Common myeloid progenitor, CD34-positive (primary cell): Measurements from ENCODE around the gene RPL15.
A peak's percentile ranks its signal among the peaks of the same experiment; 100 is the strongest.

Experiments
- CTCF ChIA-PET: fragments of 350-600 bp; sonication (Branson Sonifier 250); formaldehyde crosslinking; loops from one replicate; lab custom pipeline; 2021; ENCODE audit warnings: antibody characterized with exemption; lab: Charles Lee
- POLR2A ChIA-PET: fragments of 350-600 bp; sonication (Branson Sonifier 250); formaldehyde crosslinking; loops from one replicate; lab custom pipeline; 2021; ENCODE audit warnings: antibody characterized with exemption; lab: Charles Lee
- DNase-seq, 3 donors: peaks; one replicate each; pipeline versions ENCODE4 v3.0.0 to v3.0.0-alpha.2; 2013
- H3K27ac ChIP-seq, 2 experiments: 1 replicate in 1 of 2; 2 replicates in 1 of 2; pipeline ENCODE4 v1.7.0; 2013; ENCODE audit warnings: inconsistent platforms in 2 of 2, low read length in 2 of 2, mild to moderate bottlenecking in 2 of 2, low read depth in 1 of 2, moderate library complexity in 1 of 2; ENCODE audit not compliant: severe bottlenecking in 2 of 2, insufficient read depth in 1 of 2, poor library complexity in 1 of 2
- H3K27me3 ChIP-seq, 5 experiments: replicated peaks in 2 of 5; 1 replicate in 3 of 5; 2 replicates in 2 of 5; pipeline versions ENCODE4 v1.6.1 to v1.7.0; 2013; ENCODE audit warnings: low read length in 4 of 5, mild to moderate bottlenecking in 2 of 5, moderate library complexity in 2 of 5, inconsistent platforms in 1 of 5; ENCODE audit not compliant: insufficient read depth in 5 of 5, control insufficient read depth in 4 of 5
- H3K36me3 ChIP-seq, 4 experiments: 1 replicate in 2 of 4; 2 replicates in 2 of 4; pipeline versions ENCODE4 v1.6.1 to v1.7.0; 2013; ENCODE audit warnings: low read length in 3 of 4, control low read depth in 1 of 4, mild to moderate bottlenecking in 1 of 4; ENCODE audit not compliant: control insufficient read depth in 4 of 4, insufficient read depth in 4 of 4
- H3K4me1 ChIP-seq, 4 experiments: 1 replicate in 3 of 4; 2 replicates in 1 of 4; pipeline versions ENCODE4 v1.6.1 to v1.7.1; 2013; ENCODE audit warnings: low read length in 3 of 4, mild to moderate bottlenecking in 3 of 4, control low read depth in 1 of 4, inconsistent platforms in 1 of 4, moderate library complexity in 1 of 4; ENCODE audit not compliant: control insufficient read depth in 4 of 4, insufficient read depth in 4 of 4; ENCODE audit errors: control extremely low read depth in 1 of 4
- H3K4me3 ChIP-seq, 7 experiments: 1 replicate in 4 of 7; 2 replicates in 3 of 7; pipeline versions ENCODE4 v1.5.1 to v1.7.0; 2013; ENCODE audit warnings: mild to moderate bottlenecking in 7 of 7, low read length in 6 of 7, moderate library complexity in 6 of 7, inconsistent platforms in 2 of 7, low read depth in 2 of 7, control low read depth in 1 of 7; ENCODE audit not compliant: insufficient read depth in 4 of 7, control insufficient read depth in 1 of 7; ENCODE audit errors: extremely low read depth in 1 of 7
- H3K9me3 ChIP-seq, 5 experiments: 1 replicate in 4 of 5; 2 replicates in 1 of 5; pipeline versions ENCODE4 v1.6.1 to v1.7.1; 2013; ENCODE audit warnings: low read length in 4 of 5, mild to moderate bottlenecking in 2 of 5, inconsistent platforms in 1 of 5, low read depth in 1 of 5, moderate library complexity in 1 of 5; ENCODE audit not compliant: control insufficient read depth in 4 of 5, insufficient read depth in 2 of 5; ENCODE audit errors: control extremely low read depth in 1 of 5
- WGBS: methylation state at CpG from one replicate; pipeline ENCODE4 v1.1.5; 2013; ENCODE audit not compliant: insufficient coverage; 5-methylcytosine and 5-hydroxymethylcytosine counted together

Gene RPL15

GRCh38 chr3:23872330-23872729 is 44.6 kb upstream of the RPL15 start:
- H3K4me3 ChIP-seq = no peak overlapping the region
- no peaks in the 10 kb centered on the region for H3K9me3 ChIP-seq
- no CpG with 5 or more reads among the region's 3 CpGs for WGBS
- no peak overlapping the region for H3K27ac ChIP-seq
- H3K4me1 ChIP-seq = peaks cover 0 to 8% (median 5%) of the 10 kb centered on the region in 4 experiments
- no peak for DNase-seq
- CTCF ChIA-PET = no interaction called here
- H3K36me3 ChIP-seq = no peaks in the 10 kb centered on the region
- H3K27me3 ChIP-seq = no peaks in the 10 kb centered on the region
- POLR2A ChIA-PET = no interaction called here

GRCh38 chr3:23873941-23874340 is 43.0 kb upstream of the RPL15 start:
- H3K27me3 ChIP-seq = no peaks in the 10 kb centered on the region
- peaks cover 0 to 6% (median 2%) of the 10 kb centered on the region in 4 experiments for H3K36me3 ChIP-seq
- no peak overlapping the region for H3K27ac ChIP-seq
- H3K4me1 ChIP-seq = peaks cover 0 to 11% (median 5%) of the 10 kb centered on the region in 4 experiments
- 86% methylated on average over 1 of the region's 2 CpGs for WGBS
- POLR2A ChIA-PET = no interaction called here
- CTCF ChIA-PET = interaction anchor here (0.7 to 1.7 kb wide), 5 partner anchors 9 to 16 kb away, joined by 3 to 5 read pairs (median 3); no protein-coding TSS in a partner anchor
- H3K9me3 ChIP-seq = peaks cover 0 to 5% (median 0%) of the 10 kb centered on the region in 5 experiments
- DNase-seq = no peak
- H3K4me3 ChIP-seq = no peak overlapping the region

- no peak for DNase-seq
- CTCF ChIA-PET = interaction anchor here (0.7 to 1.7 kb wide), 8 partner anchors 9 to 40 kb away, joined by 3 to 5 read pairs (median 3); no protein-coding TSS in a partner anchor
- 93% methylated on average over 5 of the region's 6 CpGs for WGBS
- H3K4me3 ChIP-seq = no peak overlapping the region
- no peaks in the 10 kb centered on the region for H3K27me3 ChIP-seq
- peaks cover 0 to 5% (median 0%) of the 10 kb centered on the region in 5 experiments for H3K9me3 ChIP-seq
- POLR2A ChIA-PET = no interaction called here
- peaks cover 0 to 6% (median 2%) of the 10 kb centered on the region in 4 experiments for H3K36me3 ChIP-seq
- peaks cover 0 to 11% (median 6%) of the 10 kb centered on the region in 4 experiments for H3K4me1 ChIP-seq
- no peak overlapping the region for H3K27ac ChIP-seq
Measured at GRCh38 chr3:23874359-23875112, 42.4 kb upstream of the RPL15 start.

- no peak for DNase-seq
- 92% methylated on average over 2 of the region's 4 CpGs for WGBS
- peaks cover 0 to 5% (median 0%) of the 10 kb centered on the region in 5 experiments for H3K9me3 ChIP-seq
- CTCF ChIA-PET = interaction anchor here (0.7 to 1.7 kb wide), 4 partner anchors 8 to 41 kb away, joined by 3 read pairs; no protein-coding TSS in a partner anchor
- H3K36me3 ChIP-seq = peaks cover 0 to 6% (median 2%) of the 10 kb centered on the region in 4 experiments
- H3K27ac ChIP-seq = no peak overlapping the region
- H3K4me3 ChIP-seq = no peak overlapping the region
- H3K4me1 ChIP-seq = peaks cover under 1 to 12% (median 7%) of the 10 kb centered on the region in 4 experiments
- H3K27me3 ChIP-seq = no peaks in the 10 kb centered on the region
- POLR2A ChIA-PET = no interaction called here
Measured at GRCh38 chr3:23875113-23875725, 41.7 kb upstream of the RPL15 start.

GRCh38 chr3:23876923-23877322 is 40.0 kb upstream of the RPL15 start:
- Histone ChIP-seq H3K9me3 (peaks cover 0 to 5% (median 0%) of the 10 kb centered on the region in 5 experiments), H3K4me3 (no peak overlapping the region), H3K4me1 (peaks cover 12 to 28% (median 19%) of the 10 kb centered on the region in 4 experiments), H3K27ac (no peak overlapping the region), H3K27me3 (no peaks in the 10 kb centered on the region), H3K36me3 (peaks cover 0 to 6% (median 2%) of the 10 kb centered on the region in 4 experiments)
- no peak for DNase-seq
- WGBS = no CpG with 5 or more reads among the region's 2 CpGs
- ChIA-PET POLR2A (no interaction called here), CTCF (interaction anchor here (1.1 to 1.5 kb wide), 4 partner anchors 12 to 85 kb away, joined by 3 to 5 read pairs (median 4); no protein-coding TSS in a partner anchor)

GRCh38 chr3:23877329-23877980 is 39.5 kb upstream of the RPL15 start:
- H3K4me1 ChIP-seq = peaks cover 12 to 33% (median 24%) of the 10 kb centered on the region in 4 experiments
- DNase-seq = peak in 2 of 3 donors; percentile 74 to 75
- H3K27ac ChIP-seq = no peak overlapping the region
- WGBS = 94% methylated on average over 3 of the region's 5 CpGs
- peaks cover 0 to 6% (median 2%) of the 10 kb centered on the region in 4 experiments for H3K36me3 ChIP-seq
- H3K9me3 ChIP-seq = peaks cover 0 to 7% (median 0%) of the 10 kb centered on the region in 5 experiments
- no peaks in the 10 kb centered on the region for H3K27me3 ChIP-seq
- POLR2A ChIA-PET = no interaction called here
- H3K4me3 ChIP-seq = no peak overlapping the region
- CTCF ChIA-PET = interaction anchor here (1.0 to 2.1 kb wide), 5 partner anchors 11 to 66 kb away, joined by 3 to 5 read pairs (median 5); no protein-coding TSS in a partner anchor
